Measurements from ENCODE around the gene IGF2.

Gene IGF2

GRCh38 chr11:2176389-2176900 lies 37.3 kb upstream of the IGF2 start:
- TF ChIP-seq CTCF (IDR thresholded peaks at IDR 0.05; ENCODE audit: low read depth, low read length, missing control alignments): no peak
- DNase-seq (ENCODE audit: extremely low read depth, low read depth): no peak
- no peak overlapping the region for H3K4me3 ChIP-seq (replicated peaks; ENCODE audit: low read depth, low read length)

GRCh38 chr11:2175659-2176058 lies 36.5 kb upstream of the IGF2 start:
- no peak overlapping the region for H3K4me3 ChIP-seq (replicated peaks; ENCODE audit: low read depth, low read length)
- TF ChIP-seq CTCF (IDR thresholded peaks at IDR 0.05; ENCODE audit: low read depth, low read length, missing control alignments): no peak
- no peak for DNase-seq (ENCODE audit: extremely low read depth, low read depth)

- DNase-seq (ENCODE audit: extremely low read depth, low read depth): no peak
- no peak for TF ChIP-seq CTCF (IDR thresholded peaks at IDR 0.05; ENCODE audit: low read depth, low read length, missing control alignments)
- no peak overlapping the region for H3K4me3 ChIP-seq (replicated peaks; ENCODE audit: low read depth, low read length)
Observed at GRCh38 chr11:2174361-2174760, 35.2 kb upstream of the IGF2 start.

GRCh38 chr11:2173761-2174160 lies 34.6 kb upstream of the IGF2 start:
- DNase-seq (ENCODE audit: extremely low read depth, low read depth): no peak
- no peak overlapping the region for H3K4me3 ChIP-seq (replicated peaks; ENCODE audit: low read depth, low read length)
- no peak for TF ChIP-seq CTCF (IDR thresholded peaks at IDR 0.05; ENCODE audit: low read depth, low read length, missing control alignments)

- TF ChIP-seq CTCF (IDR thresholded peaks at IDR 0.05; ENCODE audit: low read depth, low read length, missing control alignments): peak; percentile 57
- no peak for DNase-seq (ENCODE audit: extremely low read depth, low read depth)
Observed at GRCh38 chr11:2173150-2173693, 34.0 kb upstream of the IGF2 start.

GRCh38 chr11:2172676-2173075 lies 33.5 kb upstream of the IGF2 start:
- DNase-seq (ENCODE audit: extremely low read depth, low read depth): no peak
- H3K4me3 ChIP-seq (replicated peaks; ENCODE audit: low read depth, low read length): no peak overlapping the region
- no peak for TF ChIP-seq CTCF (IDR thresholded peaks at IDR 0.05; ENCODE audit: low read depth, low read length, missing control alignments)

More at GRCh38 chr11:2173150-2173693, 34.0 kb upstream of the IGF2 start:
- no peak overlapping the region for H3K4me3 ChIP-seq (replicated peaks; ENCODE audit: low read depth, low read length)

- TF ChIP-seq CTCF (IDR thresholded peaks at IDR 0.05; ENCODE audit: low read depth, low read length, missing control alignments): no peak
- no peak within 1 kb of the TSS for H3K4me3 ChIP-seq (replicated peaks; ENCODE audit: low read depth, low read length)
- DNase-seq (ENCODE audit: extremely low read depth, low read depth): no peak
Observed at GRCh38 chr11:2171591-2172003, 32.4 kb upstream of the IGF2 start, which contains the start of gene TH. Gene TH (minus strand): TSS chr11:2171815. CDS start chr11:2171786, 29 bp downstream.
